ENCODE data around the gene AKAP6. TPM values are rescaled to one million over a fixed set of nuclear protein-coding genes. Genes with fewer than 3 reads are reported as not detected.

AKAP6 gene
- total and polyA plus RNA-seq, 2 of the 8 experiments (the other 6 are each of a cell fraction or from before 2014, with no cell fraction given), result 0.09 to 0.89 TPM

DNA sequence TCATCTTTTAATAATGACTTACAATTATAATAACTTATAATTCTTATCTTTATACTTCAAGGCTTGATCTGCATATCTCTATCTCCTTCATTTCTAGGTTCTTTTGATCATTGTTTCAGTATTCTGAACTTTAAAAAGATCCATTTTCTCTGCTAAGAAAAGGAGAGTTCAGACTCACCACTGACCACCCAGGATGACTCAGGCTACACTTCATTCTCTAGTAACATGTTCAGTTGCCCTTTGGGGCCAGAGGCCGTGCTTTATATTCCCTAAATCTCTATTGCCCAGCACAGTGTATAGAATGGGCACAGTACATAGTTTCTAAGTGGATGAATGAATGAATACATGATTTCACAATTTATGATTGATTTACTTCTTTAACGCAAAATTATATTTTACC, 268.7 kb downstream of the AKAP6 start:
- H3K23ac ChIP-seq (ENCODE audit: insufficient read length), result no peak overlapping the region
- H3K4me3 ChIP-seq (ENCODE audit: extremely low read depth in 1 of 4, insufficient read depth in 2 of 4, low read depth in 3 of 4, low read length in 4 of 4), result no peak overlapping the region
- H4K91ac ChIP-seq (replicated peaks; ENCODE audit: insufficient read length, low read length), result no peak overlapping the region
- H2BK5ac ChIP-seq (ENCODE audit: low read depth, low read length), result no peak overlapping the region
- H3K27me3 ChIP-seq (replicated peaks in 1 of 4; ENCODE audit: control insufficient read depth in 3 of 4, extremely low read depth in 1 of 4, insufficient read depth in 3 of 4, low read length in 3 of 4), result no peaks in the 10 kb centered on the region
- no peaks in the 10 kb centered on the region for H3K79me1 ChIP-seq (ENCODE audit: low read depth, low read length)
- H3K27ac ChIP-seq (ENCODE audit: low read depth, low read length), result no peak overlapping the region
- H3K36me3 ChIP-seq (ENCODE audit: control insufficient read depth in 2 of 4, insufficient read depth in 4 of 4, low read length in 3 of 4), result no peaks in the 10 kb centered on the region
- no peaks in the 10 kb centered on the region for H4K20me1 ChIP-seq (replicated peaks in 1 of 2; ENCODE audit: control insufficient read depth in 1 of 2, insufficient read depth in 2 of 2, low read length in 2 of 2)
- H3K56ac ChIP-seq (replicated peaks; ENCODE audit: insufficient read length, low read depth, low read length), result no peak overlapping the region
- no peaks in the 10 kb centered on the region for H3K79me2 ChIP-seq (ENCODE audit: control insufficient read depth in 1 of 2, insufficient read depth in 2 of 2, low read length in 2 of 2)
- no peak overlapping the region for H2AFZ ChIP-seq (ENCODE audit: low read length)
- WGBS, 2 experiments (ENCODE audit: extremely low coverage in 1 of 2, insufficient coverage in 1 of 2, insufficient read length in 1 of 2, insufficient replicate concordance in 2 of 2, low coverage in 1 of 2, low lambda C conversion rate in 2 of 2, missing lambda C conversion rate in 1 of 2), result 92% methylated on average over 2 of the region's 2 CpGs; no CpG with 5 or more reads in 1 of the 2 experiments
- no peak overlapping the region for H3K18ac ChIP-seq (ENCODE audit: extremely low read depth, low read length)
- no peaks in the 10 kb centered on the region for H3K9me3 ChIP-seq (ENCODE audit: insufficient read depth in 2 of 2, low read depth in 1 of 2, low read length in 1 of 2)
- H2BK15ac ChIP-seq (ENCODE audit: low read length), result no peak overlapping the region
- H3K14ac ChIP-seq (ENCODE audit: insufficient read length), result no peak overlapping the region
- H3K4me1 ChIP-seq (replicated peaks in 1 of 4; ENCODE audit: control insufficient read depth in 3 of 4, insufficient read depth in 4 of 4, low read length in 3 of 4), result no peaks in the 10 kb centered on the region
- CTCF ChIA-PET (ENCODE audit: partially characterized antibody), result no interaction called here
- H3K4ac ChIP-seq (replicated peaks; ENCODE audit: insufficient read length, low read depth, low read length), result no peak overlapping the region
- H2AK5ac ChIP-seq (ENCODE audit: low read depth, low read length), result no peak overlapping the region
- no peak overlapping the region for H3K9ac ChIP-seq (replicated peaks in 1 of 4; ENCODE audit: extremely low read depth in 1 of 4, low read depth in 3 of 4, low read length in 3 of 4)
- no peak overlapping the region for H4K5ac ChIP-seq (ENCODE audit: insufficient read length, low read depth, low read length)
- H2BK12ac ChIP-seq (ENCODE audit: low read depth, low read length), result no peak overlapping the region
- H2BK20ac ChIP-seq (ENCODE audit: low read length), result no peak overlapping the region
- H4K8ac ChIP-seq (ENCODE audit: extremely low read depth, insufficient read depth, low read length), result no peak overlapping the region
- POLR2A ChIA-PET (ENCODE audit: partially characterized antibody), result no interaction called here
- no peak overlapping the region for H2BK120ac ChIP-seq (replicated peaks; ENCODE audit: low read depth, low read length)
- no peaks in the 10 kb centered on the region; the same call in 1 of the 2 replicates for H3K23me2 ChIP-seq (ENCODE audit: low read depth, low read length)
- no peak overlapping the region for H3K4me2 ChIP-seq (ENCODE audit: insufficient read depth in 1 of 2, low read depth in 2 of 2, low read length in 2 of 2)
- DNase-seq (ENCODE audit: low read depth in 1 of 2, low spot score in 2 of 2) (no peak), FAIRE-seq (no peak)
- TF ChIP-seq SAP30 (IDR thresholded peaks at IDR 0.05; ENCODE audit: insufficient read depth, insufficient replicate concordance, low read length), result no peak
